Osteoblast (primary cell): ENCODE results near the gene ATP1B3. TPM values are rescaled to one million over a fixed set of nuclear protein-coding genes. Genes with fewer than 3 reads are reported as not detected.
"Not testable (repeated sequence)": the region's sequence is repeated elsewhere in the genome, so short reads cannot be mapped to it uniquely, and the experiment has no call there.

Source experiments
- DNase-seq: peaks from one replicate; pipeline ENCODE4 v3.0.0; 2011; ENCODE audit warnings: low spot score, mixed read lengths; ENCODE audit not compliant: insufficient read length; ENCODE audit errors: missing footprints
- H2AFZ ChIP-seq: 2 replicates; pipeline ENCODE4 v1.6.0; 2011; ENCODE audit warnings: mild to moderate bottlenecking, low read length
- H3K27ac ChIP-seq: 2 replicates; pipeline ENCODE4 v1.5.1; 2011; ENCODE audit warnings: mild to moderate bottlenecking, low read depth, low read length, moderate library complexity
- H3K27me3 ChIP-seq: 2 replicates; pipeline ENCODE4 v1.6.0; 2012; ENCODE audit warnings: mild to moderate bottlenecking, control low read depth, inconsistent platforms, low read length, moderate library complexity; ENCODE audit not compliant: insufficient read depth
- H3K36me3 ChIP-seq: 2 replicates; pipeline ENCODE4 v1.5.1; 2011; ENCODE audit warnings: mild to moderate bottlenecking, low read length, control low read depth, moderate library complexity; ENCODE audit not compliant: insufficient read depth
- H3K4me1 ChIP-seq: 2 replicates; pipeline ENCODE4 v1.5.1; 2011; ENCODE audit warnings: mild to moderate bottlenecking, low read length, control low read depth, moderate library complexity; ENCODE audit not compliant: insufficient read depth
- H3K4me2 ChIP-seq: 2 replicates; pipeline ENCODE4 v1.6.0; 2011; ENCODE audit warnings: mild to moderate bottlenecking, low read length; ENCODE audit not compliant: insufficient read depth
- H3K4me3 ChIP-seq: fragments of 200-600 bp; sonication (generic); 3 replicates; pipeline ENCODE4 v1.5.1; 2012; ENCODE audit warnings: mild to moderate bottlenecking, low read length, inconsistent platforms; ENCODE audit not compliant: insufficient read depth
- H3K79me2 ChIP-seq: 2 replicates; pipeline ENCODE4 v1.6.0; 2012; ENCODE audit warnings: mild to moderate bottlenecking, low read length, control low read depth, inconsistent platforms; ENCODE audit not compliant: insufficient read depth
- H3K9me3 ChIP-seq: 2 replicates; pipeline ENCODE4 v1.5.1; 2011; ENCODE audit warnings: low read depth, low read length, control low read depth
- H4K20me1 ChIP-seq: 2 replicates; pipeline ENCODE4 v1.6.0; 2012; ENCODE audit warnings: mild to moderate bottlenecking, low read length, control low read depth; ENCODE audit not compliant: insufficient read depth
- CTCF ChIP-seq: IDR thresholded peaks from 2 replicates; pipeline ENCODE4 v1.5.1; 2011; ENCODE audit warnings: mild to moderate bottlenecking, low read depth, low read length, moderate library complexity; ENCODE audit errors: extremely low read depth
- total RNA-seq: library from RNA; depleted of rRNA; stranded (reverse); fragments of >200 nt; gene quantifications from 2 replicates; pipeline ENCODE4 v1.2.3, GENCODE V29; 2012

The ATP1B3 gene
- total RNA-seq, 1 donor: 37.3 TPM

GRCh38 chr3:141920701-141921100 lies 44.3 kb downstream of the ATP1B3 start:
- no peak for TF ChIP-seq CTCF

GRCh38 chr3:141921316-141921715 lies 44.9 kb downstream of the ATP1B3 start:
- Histone ChIP-seq H4K20me1 (no peaks in the 10 kb centered on the region), H3K4me1 (no peaks in the 10 kb centered on the region), H3K27me3 (no peaks in the 10 kb centered on the region), H2AFZ (no peak overlapping the region), H3K4me2 (no peak overlapping the region), H3K79me2 (no peaks in the 10 kb centered on the region), H3K27ac (no peak overlapping the region), H3K9me3 (no peaks in the 10 kb centered on the region), H3K4me3 (no peak overlapping the region), H3K36me3 (peaks cover 22% of the 10 kb centered on the region)
- DNase-seq: no peak
- TF ChIP-seq CTCF: no peak

More at GRCh38 chr3:141920701-141921100, 44.3 kb downstream of the ATP1B3 start:
- Histone ChIP-seq H3K79me2 (no peaks in the 10 kb centered on the region), H3K27me3 (no peaks in the 10 kb centered on the region), H3K9me3 (no peaks in the 10 kb centered on the region), H3K4me2 (no peak overlapping the region), H3K4me3 (no peak overlapping the region), H4K20me1 (no peaks in the 10 kb centered on the region), H3K36me3 (peaks cover 22% of the 10 kb centered on the region), H2AFZ (no peak overlapping the region), H3K27ac (no peak overlapping the region), H3K4me1 (no peaks in the 10 kb centered on the region)
- DNase-seq: no peak

- H3K79me2 ChIP-seq, H3K27ac ChIP-seq, H3K4me3 ChIP-seq, H2AFZ ChIP-seq, DNase-seq, H3K27me3 ChIP-seq, H3K4me2 ChIP-seq, H4K20me1 ChIP-seq, H3K4me1 ChIP-seq, H3K9me3 ChIP-seq: not testable (repeated sequence)
- H3K36me3 ChIP-seq: peaks cover 19% of the 10 kb centered on the region
These were observed 49.2 kb downstream of the ATP1B3 start for GRCh38 chr3:141925677-141926076.

- TF ChIP-seq CTCF: no peak
- DNase-seq: no peak
These were observed 50.5 kb downstream of the ATP1B3 start for GRCh38 chr3:141926929-141927328.

More at GRCh38 chr3:141926929-141927328, 50.5 kb downstream of the ATP1B3 start:
- H3K27me3 ChIP-seq: no peaks in the 10 kb centered on the region
- H2AFZ ChIP-seq: no peak overlapping the region
- no peaks in the 10 kb centered on the region for H3K4me1 ChIP-seq
- no peaks in the 10 kb centered on the region for H3K9me3 ChIP-seq
- H3K4me3 ChIP-seq: no peak overlapping the region
- no peaks in the 10 kb centered on the region for H4K20me1 ChIP-seq
- H3K79me2 ChIP-seq: no peaks in the 10 kb centered on the region
- H3K4me2 ChIP-seq: no peak overlapping the region
- H3K36me3 ChIP-seq: peaks cover 19% of the 10 kb centered on the region
- H3K27ac ChIP-seq: no peak overlapping the region
